HFFc6 (cell line): ENCODE measurements around the gene HOXB8. TPM values are rescaled to one million over a fixed set of nuclear protein-coding genes. Genes with fewer than 3 reads are reported as not detected.

Experiments
- DNase-seq: peaks from one replicate; pipeline ENCODE4 v3.0.0-alpha.2; 2018
- H3K27ac Mint-ChIP-seq: 2 replicates; pipeline ENCODE4 v1.8.0; 2020; ENCODE audit warnings: mild to moderate bottlenecking, mixed read lengths
- H3K27me3 Mint-ChIP-seq: 2 replicates; pipeline ENCODE4 v1.8.0; 2021; ENCODE audit warnings: mild to moderate bottlenecking, moderate library complexity, mixed read lengths; ENCODE audit not compliant: insufficient read depth
- H3K36me3 Mint-ChIP-seq: 2 replicates; pipeline ENCODE4 v1.8.0; 2021; ENCODE audit warnings: low read depth, mixed read lengths
- H3K4me1 Mint-ChIP-seq: 2 replicates; pipeline ENCODE4 v1.8.0; 2020; ENCODE audit warnings: low read depth, mixed read lengths
- H3K4me3 Mint-ChIP-seq: 2 replicates; pipeline ENCODE4 v1.8.0; 2020; ENCODE audit warnings: mild to moderate bottlenecking, moderate library complexity, mixed read lengths
- H3K9me3 Mint-ChIP-seq: 2 replicates; pipeline ENCODE4 v1.8.0; 2020; ENCODE audit warnings: mild to moderate bottlenecking, mixed read lengths
- microRNA-seq: library from miRNA; unstranded; fragments of <30 nt; microRNA quantifications from one replicate; pipeline ENCODE4, GENCODE V29; 2019
- total RNA-seq, 6 experiments: library from RNA; stranded (reverse); fragmentation: NEBNext Ultra II Directional; extraction: Animal tissue kit (Norgen Biotek cat#: 25700); gene quantifications; 2 replicates in 1 of 6; 3 replicates in 5 of 6; pipeline ENCODE4 v1.2.3, GENCODE V29; 2021
- TF ChIP-seq, protein P1 (sequence below): fragments of 200-600 bp; sonication (generic); IDR thresholded peaks from 2 replicates; pipeline ENCODE4 v1.5.0; 2021; ENCODE audit warnings: antibody characterized with exemption, mild to moderate bottlenecking

The HOXB8 gene
- total RNA-seq, 6 experiments from 2014 or later: not detected

DNA sequence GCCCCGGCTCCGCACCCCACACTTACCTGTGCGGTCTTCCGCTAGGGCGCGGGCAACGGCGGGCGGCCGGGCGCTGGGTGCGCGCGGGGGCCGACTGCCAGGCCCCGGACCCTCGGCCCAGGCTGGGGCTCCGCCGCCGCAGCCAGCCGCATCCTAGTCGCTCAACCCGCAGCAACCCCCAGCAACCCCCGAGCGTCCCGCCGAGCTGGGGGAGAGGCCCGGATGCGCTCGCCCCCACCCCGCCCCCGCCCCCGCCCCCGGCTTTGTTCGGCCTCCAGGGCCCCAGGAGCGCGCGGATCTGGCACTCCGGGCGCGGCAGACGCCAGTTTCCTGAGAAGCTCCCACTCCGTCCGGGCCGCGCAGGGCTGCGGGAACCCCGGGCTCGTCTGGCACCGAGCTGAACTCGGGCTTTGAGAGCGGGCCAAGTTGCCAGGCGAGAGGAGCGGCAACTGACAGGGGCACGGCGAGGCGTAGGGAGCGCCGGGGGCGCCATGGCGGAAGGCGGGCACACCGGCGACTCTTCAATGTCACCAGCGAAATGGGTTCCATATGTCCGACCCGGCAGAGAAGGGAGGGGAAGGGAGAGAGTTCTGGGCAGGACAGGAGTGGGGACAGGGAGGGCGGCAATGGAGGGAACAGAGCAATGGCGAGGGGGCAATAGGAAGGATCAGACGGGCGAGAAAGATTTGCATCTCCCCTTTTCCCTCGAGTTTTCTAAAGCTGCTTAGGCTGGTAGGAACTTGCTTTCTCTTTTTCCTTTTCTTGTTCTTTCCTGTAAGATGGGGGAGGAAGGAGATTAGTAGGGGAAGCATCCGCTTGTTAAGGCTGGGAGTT is 50.7 kb downstream of the HOXB8 start:
- H3K4me1 Mint-ChIP-seq: no peaks in the 10 kb centered on the region; the same call in 1 of the 2 replicates
- H3K36me3 Mint-ChIP-seq: no peaks in the 10 kb centered on the region
- peaks cover 44% of the 10 kb centered on the region for H3K27me3 Mint-ChIP-seq
- no peak for DNase-seq
- TF ChIP-seq, protein P1, sequence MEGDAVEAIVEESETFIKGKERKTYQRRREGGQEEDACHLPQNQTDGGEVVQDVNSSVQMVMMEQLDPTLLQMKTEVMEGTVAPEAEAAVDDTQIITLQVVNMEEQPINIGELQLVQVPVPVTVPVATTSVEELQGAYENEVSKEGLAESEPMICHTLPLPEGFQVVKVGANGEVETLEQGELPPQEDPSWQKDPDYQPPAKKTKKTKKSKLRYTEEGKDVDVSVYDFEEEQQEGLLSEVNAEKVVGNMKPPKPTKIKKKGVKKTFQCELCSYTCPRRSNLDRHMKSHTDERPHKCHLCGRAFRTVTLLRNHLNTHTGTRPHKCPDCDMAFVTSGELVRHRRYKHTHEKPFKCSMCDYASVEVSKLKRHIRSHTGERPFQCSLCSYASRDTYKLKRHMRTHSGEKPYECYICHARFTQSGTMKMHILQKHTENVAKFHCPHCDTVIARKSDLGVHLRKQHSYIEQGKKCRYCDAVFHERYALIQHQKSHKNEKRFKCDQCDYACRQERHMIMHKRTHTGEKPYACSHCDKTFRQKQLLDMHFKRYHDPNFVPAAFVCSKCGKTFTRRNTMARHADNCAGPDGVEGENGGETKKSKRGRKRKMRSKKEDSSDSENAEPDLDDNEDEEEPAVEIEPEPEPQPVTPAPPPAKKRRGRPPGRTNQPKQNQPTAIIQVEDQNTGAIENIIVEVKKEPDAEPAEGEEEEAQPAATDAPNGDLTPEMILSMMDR: no peak
- H3K27ac Mint-ChIP-seq: no peak overlapping the region
- no peak overlapping the region for H3K4me3 Mint-ChIP-seq
- H3K9me3 Mint-ChIP-seq: no peaks in the 10 kb centered on the region

DNA sequence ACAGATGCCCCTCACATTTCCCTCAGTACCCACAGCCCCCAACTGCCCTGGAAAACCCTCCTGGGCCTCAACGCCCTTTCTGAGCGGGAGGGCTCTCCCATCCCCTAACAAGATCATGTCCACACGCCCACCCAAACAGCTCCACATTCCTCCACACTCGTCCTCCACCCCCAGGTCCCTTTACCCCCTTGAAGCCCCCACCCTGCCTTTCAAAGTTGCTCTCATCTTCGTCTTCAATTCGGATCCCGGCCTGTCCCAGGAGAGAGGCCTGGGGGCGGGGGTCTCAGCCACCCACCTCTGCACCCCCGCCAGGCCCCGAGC is 51.3 kb downstream of the HOXB8 start:
- H3K4me3 Mint-ChIP-seq: no peak overlapping the region
- peaks cover 49% of the 10 kb centered on the region for H3K27me3 Mint-ChIP-seq
- H3K36me3 Mint-ChIP-seq: no peaks in the 10 kb centered on the region
- H3K27ac Mint-ChIP-seq: no peak overlapping the region
- no peaks in the 10 kb centered on the region for H3K9me3 Mint-ChIP-seq
- H3K4me1 Mint-ChIP-seq: no peaks in the 10 kb centered on the region; the same call in 1 of the 2 replicates
- TF ChIP-seq, protein P1: no peak
- no peak for DNase-seq

DNA sequence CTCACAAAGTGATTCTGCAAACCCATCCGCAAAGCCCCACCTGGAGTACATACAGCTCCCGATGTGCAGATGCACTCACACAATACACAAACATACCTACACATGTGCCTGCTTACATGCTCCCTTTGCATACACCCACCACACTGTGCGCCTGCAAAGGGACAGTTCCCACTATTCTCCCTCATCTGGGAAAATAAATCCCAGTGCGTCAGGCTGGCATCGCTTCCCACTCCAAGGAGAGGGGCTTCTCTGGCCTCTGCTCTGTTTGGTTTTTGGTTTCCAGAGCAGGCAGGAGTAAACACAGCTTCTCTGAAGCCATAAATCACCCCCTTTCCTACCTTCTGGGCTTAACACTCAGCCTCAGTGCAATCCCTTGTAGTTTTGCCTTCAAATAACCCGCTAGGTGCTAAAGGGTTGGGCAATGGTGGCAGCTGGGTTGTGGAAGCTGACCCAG is 51.7 kb downstream of the HOXB8 start:
- Mint-ChIP-seq H3K27ac (no peak overlapping the region), H3K9me3 (no peaks in the 10 kb centered on the region), H3K36me3 (no peaks in the 10 kb centered on the region), H3K4me1 (no peaks in the 10 kb centered on the region; the same call in 1 of the 2 replicates), H3K27me3 (peaks cover 53% of the 10 kb centered on the region), H3K4me3 (no peak overlapping the region)
- TF ChIP-seq, protein P1: no peak
- DNase-seq: no peak

DNA sequence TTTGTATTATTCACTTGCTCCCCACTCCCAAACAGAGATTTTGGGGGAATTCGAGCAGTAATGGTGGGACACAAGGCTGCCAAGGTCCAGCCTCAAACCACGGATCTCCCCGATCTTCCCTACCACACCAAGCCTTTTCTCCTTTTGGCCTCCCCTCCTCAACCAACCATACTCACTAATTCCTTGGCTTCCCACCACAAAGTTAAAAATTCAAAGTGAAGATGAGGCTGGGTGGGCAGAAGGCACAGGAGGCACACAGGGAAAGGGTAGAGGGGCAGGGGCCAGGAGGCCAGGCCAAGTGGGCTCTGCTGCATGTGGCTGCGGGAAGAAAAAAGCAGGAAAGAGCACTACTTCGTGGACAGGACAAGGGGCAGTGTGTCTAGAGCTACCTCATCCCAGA is 52.2 kb downstream of the HOXB8 start:
- no peak for DNase-seq
- no peaks in the 10 kb centered on the region for H3K4me1 Mint-ChIP-seq
- H3K27me3 Mint-ChIP-seq: peaks cover 58% of the 10 kb centered on the region
- no peak overlapping the region for H3K4me3 Mint-ChIP-seq
- H3K27ac Mint-ChIP-seq: no peak overlapping the region
- TF ChIP-seq, protein P1: no peak
- H3K36me3 Mint-ChIP-seq: no peaks in the 10 kb centered on the region
- H3K9me3 Mint-ChIP-seq: no peaks in the 10 kb centered on the region

Small RNA genes lying within 50 kb of the gene (microRNA-seq; reads per million reads assigned to microRNA genes)
- not detected for gene MIR196A1

Other genes starting within 250 kb of the HOXB8 start
- not detected for gene SKAP1, start 185.1 kb downstream of the HOXB8 start, total RNA-seq
- not detected for gene HOXB1, start 84.3 kb downstream of the HOXB8 start, total RNA-seq
- gene HOXB2, start 70.2 kb downstream of the HOXB8 start, total RNA-seq: not detected
- gene HOXB4, start 36.9 kb downstream of the HOXB8 start, total RNA-seq: not detected
- gene HOXB3, start 25.1 kb downstream of the HOXB8 start, total RNA-seq: not detected
- gene HOXB5, start 21.5 kb downstream of the HOXB8 start, total RNA-seq: not detected
- gene HOXB6, start 10.3 kb downstream of the HOXB8 start, total RNA-seq: not detected
- not detected for gene HOXB7, start 4.3 kb downstream of the HOXB8 start, total RNA-seq
- not detected for gene HOXB9, start 11.1 kb upstream of the HOXB8 start, total RNA-seq
- not detected for gene PRAC1, start 107.2 kb upstream of the HOXB8 start, total RNA-seq
- not detected for gene PRAC2, start 107.9 kb upstream of the HOXB8 start, total RNA-seq
- gene HOXB13, start 113.5 kb upstream of the HOXB8 start, total RNA-seq: not detected
- not detected for gene TTLL6, start 201.9 kb upstream of the HOXB8 start, total RNA-seq
- 10 to 100 TPM; 71.5 to 91.1 (median 84.5) TPM for gene CALCOCO2, start 215.7 kb upstream of the HOXB8 start, total RNA-seq